ENCODE data around the gene TNNI3K.

TNNI3K gene

GRCh38 chr1:74395571-74395970, 160.4 kb downstream of the TNNI3K start:
- DNase-seq: no peak

DNA sequence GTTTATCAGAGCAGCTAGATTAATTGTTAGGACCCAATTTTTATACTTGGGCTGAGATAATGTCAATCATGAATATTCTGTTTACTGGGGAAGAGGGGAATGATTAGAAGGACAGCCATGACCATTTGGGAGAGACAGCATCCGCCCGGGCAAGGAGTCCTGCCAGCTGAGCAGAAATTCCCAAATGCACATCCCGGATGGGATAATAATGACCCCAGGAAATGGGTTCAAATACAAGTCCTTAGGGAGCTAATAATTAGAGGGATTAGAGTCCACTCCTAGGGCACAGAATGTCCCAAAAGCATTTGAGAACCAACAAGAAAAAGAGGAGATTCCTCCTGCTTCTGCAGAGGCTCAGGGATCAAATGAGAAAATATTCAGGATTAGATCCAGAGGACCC, 161.3 kb downstream of the TNNI3K start:
- no peak for DNase-seq

GRCh38 chr1:74396933-74397332, 161.7 kb downstream of the TNNI3K start:
- no peak for DNase-seq

DNA sequence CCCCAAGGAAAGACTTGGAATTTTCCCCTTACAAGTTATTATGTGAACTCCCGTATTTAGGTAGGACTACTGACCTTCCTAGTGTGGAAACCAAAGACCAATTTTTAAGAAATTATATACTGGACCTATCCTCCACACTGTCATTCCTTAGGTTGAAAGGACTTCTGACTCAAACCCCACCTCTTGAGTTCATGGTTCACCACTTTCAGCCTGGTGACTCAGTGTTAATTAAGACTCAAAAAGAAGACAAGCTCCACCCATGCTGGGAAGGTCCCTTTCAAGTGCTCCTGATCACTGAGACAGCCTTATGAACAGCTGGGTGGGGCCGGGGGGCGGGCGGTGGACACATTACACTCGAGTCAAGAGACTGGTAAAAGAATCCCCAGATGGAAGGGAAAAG, 164.1 kb downstream of the TNNI3K start:
- no peak for DNase-seq

GRCh38 chr1:74402873-74403272, 167.7 kb downstream of the TNNI3K start:
- no peak for DNase-seq

DNA sequence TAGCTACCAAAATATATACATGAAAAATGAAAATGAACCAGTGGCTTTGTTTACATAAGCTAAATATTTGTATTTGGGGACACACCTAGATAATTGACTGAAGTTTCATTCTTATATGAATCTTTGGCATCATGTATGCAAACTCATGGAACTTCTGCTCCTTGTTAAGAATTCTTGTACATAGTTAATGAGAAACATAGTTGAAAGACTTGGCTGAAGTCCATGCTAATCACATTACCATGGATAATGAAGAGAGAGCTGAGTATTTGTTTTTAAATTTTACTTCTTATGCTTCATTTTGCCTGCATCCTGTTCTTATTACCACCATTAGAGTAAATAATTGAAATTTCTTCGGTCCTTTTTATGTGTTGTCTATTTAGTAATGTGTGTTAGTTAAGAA, 168.4 kb downstream of the TNNI3K start:
- DNase-seq: no peak

GRCh38 chr1:74406759-74407158, 171.6 kb downstream of the TNNI3K start:
- DNase-seq: no peak

GRCh38 chr1:74407902-74408301, 172.7 kb downstream of the TNNI3K start:
- no peak for DNase-seq

DNA sequence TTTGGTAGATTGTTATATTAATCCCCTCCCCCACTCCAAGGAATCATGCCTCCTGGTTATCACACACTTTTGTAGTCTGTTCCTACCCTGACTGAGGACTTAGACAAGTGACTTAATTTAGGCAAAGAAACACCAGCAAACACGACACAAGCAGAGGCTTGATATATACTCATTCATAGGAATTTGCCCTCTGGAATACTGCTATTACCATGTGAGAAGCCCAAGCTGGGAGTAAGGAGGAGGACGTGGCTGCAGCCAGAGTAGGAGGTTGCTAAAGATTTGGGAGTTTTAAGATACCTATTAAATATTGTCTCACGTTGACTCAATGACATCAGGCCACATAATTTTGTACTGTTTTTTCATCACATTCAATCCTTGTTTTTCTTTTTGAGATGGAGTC, 177.1 kb downstream of the TNNI3K start:
- DNase-seq: no peak

DNA sequence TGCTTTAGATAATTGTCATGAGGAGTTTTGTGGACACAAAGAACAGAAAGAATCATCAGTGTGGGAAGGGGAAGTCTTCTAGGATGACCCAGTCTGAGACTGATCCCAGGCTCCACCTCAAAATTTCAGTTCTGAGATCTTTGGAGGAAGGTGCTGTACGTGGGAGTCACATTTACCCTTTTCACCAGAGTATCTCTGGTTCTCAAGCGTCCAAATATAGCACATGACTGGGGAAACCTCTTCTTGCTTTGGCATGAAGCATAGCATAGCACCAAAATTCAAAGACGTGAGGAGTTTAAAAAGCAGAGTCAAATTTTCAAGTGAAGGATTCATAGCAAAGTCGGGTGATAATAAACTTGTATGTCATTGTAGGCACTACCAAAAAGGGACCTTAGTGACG, 180.7 kb downstream of the TNNI3K start:
- no peak for DNase-seq

DNA sequence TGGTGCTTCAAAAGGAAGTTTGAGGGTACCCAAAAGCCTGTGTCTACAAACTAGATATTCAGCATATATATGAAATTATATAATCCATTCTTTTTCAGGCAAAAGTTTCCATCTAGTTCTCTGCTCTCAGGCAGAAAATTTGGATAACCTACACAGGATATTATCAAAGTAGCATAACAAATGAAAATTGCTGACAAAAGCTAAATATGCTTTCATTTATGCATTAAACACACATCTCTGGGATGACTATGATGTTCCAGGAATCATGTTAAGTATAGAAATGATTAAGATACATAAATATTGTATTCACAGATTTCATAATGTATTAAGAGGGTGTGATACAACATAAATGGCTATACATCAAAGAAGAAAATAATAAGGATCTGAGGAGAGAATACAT, 184.4 kb downstream of the TNNI3K start:
- no peak for DNase-seq

GRCh38 chr1:74420467-74420866, 185.3 kb downstream of the TNNI3K start:
- DNase-seq: no peak

- no peak for DNase-seq
Measured at GRCh38 chr1:74422421-74423292, 187.5 kb downstream of the TNNI3K start.

DNA sequence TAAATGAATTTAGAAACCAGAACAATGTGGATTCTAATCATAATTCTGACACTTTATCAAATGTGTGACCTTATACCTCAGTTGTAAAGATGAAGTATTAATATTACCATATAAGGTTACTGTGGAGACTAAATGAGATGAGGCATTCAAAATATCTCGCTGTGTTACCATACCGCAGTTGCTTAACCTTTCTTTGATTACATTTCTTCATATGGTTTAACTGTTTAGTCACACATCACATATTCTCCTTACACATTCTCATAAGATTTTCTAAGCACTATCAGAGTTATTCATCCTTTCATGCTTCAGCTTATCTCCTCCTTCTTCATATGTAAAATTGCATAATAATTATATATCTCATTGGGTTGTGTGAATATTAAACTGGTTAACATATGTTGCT, 188.3 kb downstream of the TNNI3K start:
- DNase-seq: no peak

GRCh38 chr1:74425676-74426075, 190.5 kb downstream of the TNNI3K start:
- DNase-seq: no peak

DNA sequence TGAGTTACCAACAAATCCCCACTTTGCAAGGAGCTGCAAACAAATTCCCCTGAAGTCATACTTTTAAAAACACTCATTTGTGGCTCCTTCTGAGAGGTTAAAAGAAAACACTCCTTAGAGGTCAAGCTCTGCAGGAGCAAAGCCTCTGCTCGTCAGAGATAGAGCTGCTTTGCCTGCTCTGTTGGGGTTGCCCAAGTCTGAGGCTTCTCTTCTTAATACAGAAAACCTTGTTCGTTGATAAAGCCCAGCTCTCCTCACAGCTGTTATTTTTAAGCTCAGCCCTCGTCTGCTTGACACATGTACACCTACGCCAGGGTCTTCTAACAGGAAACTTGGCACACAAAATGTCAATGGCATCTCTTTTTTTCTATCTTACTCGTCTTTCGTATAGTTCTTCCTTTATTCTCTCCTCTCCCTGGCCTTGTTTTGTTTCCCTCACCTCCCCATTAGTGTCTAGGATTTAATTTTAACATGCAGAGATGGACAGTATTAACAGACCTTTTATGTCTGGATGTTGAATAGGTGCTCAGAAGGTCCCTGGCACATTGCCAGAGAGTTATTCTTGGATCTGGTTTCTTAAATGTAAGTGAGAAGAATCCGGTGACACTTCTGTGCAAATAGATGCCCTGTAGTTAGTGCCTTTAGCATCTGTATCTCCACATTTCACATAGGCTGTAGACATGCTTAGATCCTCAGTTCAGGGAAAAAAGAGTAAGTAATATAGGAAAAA, 191.2 kb downstream of the TNNI3K start:
- no peak for DNase-seq

DNA sequence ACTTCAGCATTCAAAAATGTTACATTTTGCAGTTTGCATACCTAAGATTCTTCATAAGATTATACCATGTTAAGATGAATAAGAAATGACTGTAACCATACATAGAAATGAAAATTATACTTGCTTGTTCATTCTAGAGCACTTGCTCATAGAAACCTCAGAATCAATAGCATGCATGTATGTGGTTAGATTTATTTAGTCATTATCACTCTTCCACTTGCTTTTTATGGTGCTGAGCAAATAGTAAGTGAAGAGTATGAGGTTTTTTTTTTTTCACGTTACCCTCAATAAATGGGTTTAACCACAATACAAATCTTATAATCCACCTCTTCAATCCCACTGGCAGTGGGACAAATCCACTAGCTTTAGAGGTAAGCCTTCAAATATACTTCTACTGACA, 192.5 kb downstream of the TNNI3K start:
- no peak for DNase-seq

GRCh38 chr1:74429580-74429979, 194.4 kb downstream of the TNNI3K start:
- DNase-seq: no peak

DNA sequence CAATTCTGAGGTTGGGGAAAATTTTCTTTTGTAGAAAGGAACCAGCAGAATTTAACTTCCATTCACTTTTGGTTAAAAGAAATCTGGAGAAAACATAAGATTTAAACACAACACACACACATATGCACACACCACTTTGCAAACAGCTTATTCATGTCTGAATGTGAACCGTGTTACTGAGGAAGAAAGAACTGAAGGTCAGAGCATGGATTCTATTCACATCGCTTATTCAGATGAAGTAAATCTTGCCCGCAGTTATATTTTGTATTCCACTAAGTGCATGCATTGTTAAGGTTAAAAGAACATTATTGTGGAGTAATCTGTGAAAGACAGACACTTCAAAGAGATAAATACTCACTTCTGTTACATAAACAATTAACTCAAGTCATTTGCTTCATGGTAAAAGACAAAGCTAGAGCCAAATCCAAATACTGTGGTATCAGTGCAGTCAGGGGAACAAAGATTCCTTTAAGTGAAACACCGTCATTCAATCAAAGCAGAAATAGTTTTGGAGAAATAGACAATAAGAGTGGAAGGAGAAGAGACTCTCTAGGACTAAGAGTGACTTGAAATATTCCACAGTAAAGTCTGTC, 195.3 kb downstream of the TNNI3K start:
- DNase-seq: no peak

DNA sequence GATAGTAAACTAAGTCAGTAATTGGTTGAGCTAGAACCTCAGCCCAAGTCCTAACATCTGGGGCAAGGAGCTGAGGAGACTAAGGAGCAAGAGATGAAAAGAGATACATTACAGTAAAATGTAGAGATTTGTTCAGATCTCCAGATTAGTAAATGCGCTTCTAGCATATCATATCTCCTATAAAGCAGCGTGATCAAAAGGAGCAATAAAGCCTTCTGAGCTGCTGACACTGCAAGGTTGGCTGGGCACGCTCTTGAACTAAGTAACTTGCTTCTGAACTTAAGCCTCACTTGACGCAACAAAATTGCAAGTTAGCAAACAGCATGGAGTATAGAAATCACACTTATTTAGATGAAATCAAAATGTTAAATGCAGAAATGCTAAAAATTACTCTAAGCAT, 196.3 kb downstream of the TNNI3K start:
- no peak for DNase-seq

DNA sequence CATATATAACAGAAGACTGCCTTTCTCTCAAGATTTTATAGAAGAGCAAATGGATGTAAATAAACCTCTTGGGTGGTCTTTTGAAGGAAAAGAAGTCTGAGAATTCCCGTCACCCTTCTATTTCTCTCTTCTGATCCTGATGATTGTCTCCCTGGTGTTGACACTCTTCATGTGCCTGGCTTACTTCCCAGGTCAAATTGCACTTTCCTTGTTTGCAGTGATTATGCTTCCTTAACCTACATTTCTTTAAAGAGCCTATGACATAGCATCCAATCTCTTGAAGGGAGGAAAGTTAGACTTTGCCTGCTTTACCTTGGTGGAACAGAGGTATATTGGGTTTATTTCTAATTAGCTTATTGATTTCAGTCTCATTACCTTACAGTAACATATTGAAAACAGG, 197.1 kb downstream of the TNNI3K start:
- no peak for DNase-seq

- no peak for DNase-seq
Measured at GRCh38 chr1:74434321-74434720, 199.1 kb downstream of the TNNI3K start.

- no peak for DNase-seq
Measured at GRCh38 chr1:74436078-74436477, 200.9 kb downstream of the TNNI3K start.

DNA sequence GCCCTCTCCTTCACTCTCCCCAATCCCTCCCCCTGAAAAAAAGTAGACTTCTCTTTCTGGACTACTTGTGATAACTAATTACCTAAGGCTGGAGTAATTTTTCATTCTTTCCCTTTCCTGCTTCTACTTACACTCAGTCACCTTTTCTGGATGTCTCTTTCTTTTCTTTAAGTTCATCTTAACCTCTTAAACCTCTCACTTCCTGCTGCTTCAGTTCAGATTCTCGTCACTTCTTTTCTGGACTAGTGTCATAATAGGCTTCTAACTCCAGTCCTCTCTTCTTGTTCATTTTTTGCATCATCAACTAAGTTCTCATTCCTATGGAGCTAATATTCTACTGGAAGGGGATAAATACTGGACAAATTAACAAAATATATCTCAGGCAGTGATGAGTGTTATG, 201.8 kb downstream of the TNNI3K start:
- DNase-seq: no peak

Data from stimulated activated CD4-positive, alpha-beta T cell treated with anti-CD3 and anti-CD28 coated beads, Interleukin-2, amount 100 ng/mL, for 24 hours (primary cell).